HG02678 (cell line): ENCODE results near the gene TUT1.
"Not testable (repeated sequence)": the region's sequence is repeated elsewhere in the genome, so short reads cannot be mapped to it uniquely, and the experiment has no call there.

Experiments
- ATAC-seq: cut with Tn5 transposase; IDR thresholded peaks from one replicate; pipeline ENCODE4 v1.9.1; 2021; ENCODE audit warnings: mild to moderate bottlenecking, moderate library complexity; ENCODE audit not compliant: unreplicated experiment

The TUT1 gene

DNA sequence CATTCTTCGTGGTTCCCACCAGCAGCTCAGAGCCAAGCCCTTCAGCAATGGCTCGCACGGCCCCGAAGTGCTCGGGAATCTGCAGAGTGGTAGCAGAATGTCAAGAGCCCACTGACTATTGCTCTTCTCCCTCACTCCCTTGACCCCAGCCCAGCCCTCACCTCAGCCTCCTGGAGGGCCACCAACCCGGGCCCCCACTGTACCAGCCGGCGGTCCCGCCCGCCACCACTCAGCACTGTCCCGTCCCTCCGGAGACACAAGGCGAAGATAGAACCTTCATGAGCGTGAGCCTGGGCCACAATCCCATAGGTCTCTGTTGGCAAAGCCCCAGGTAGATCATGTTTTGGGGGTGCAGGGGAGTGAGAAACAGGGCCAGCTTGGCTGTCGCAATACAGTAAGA, 14.6 kb upstream of the TUT1 start:
- ATAC-seq = no peak

DNA sequence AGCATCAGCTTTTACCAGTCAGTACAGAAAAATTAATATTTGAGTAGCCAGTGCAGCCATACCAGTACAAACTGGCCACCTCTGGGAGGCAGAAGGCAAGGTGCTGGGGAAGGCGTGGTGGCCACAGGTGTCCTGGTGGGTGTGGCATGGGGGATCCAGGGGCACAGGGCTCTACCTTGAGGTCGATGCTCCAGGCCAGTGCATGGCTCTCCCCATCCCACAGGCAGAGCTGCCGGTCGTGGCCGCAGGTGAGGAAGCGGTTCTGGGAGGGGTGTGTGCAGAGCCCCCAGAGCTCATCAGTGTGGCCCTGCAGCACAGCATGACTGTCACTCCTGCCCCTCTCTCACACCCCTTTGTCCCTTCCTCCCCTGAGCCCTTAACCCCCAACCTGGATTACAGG, 14.1 kb upstream of the TUT1 start:
- no peak for ATAC-seq

DNA sequence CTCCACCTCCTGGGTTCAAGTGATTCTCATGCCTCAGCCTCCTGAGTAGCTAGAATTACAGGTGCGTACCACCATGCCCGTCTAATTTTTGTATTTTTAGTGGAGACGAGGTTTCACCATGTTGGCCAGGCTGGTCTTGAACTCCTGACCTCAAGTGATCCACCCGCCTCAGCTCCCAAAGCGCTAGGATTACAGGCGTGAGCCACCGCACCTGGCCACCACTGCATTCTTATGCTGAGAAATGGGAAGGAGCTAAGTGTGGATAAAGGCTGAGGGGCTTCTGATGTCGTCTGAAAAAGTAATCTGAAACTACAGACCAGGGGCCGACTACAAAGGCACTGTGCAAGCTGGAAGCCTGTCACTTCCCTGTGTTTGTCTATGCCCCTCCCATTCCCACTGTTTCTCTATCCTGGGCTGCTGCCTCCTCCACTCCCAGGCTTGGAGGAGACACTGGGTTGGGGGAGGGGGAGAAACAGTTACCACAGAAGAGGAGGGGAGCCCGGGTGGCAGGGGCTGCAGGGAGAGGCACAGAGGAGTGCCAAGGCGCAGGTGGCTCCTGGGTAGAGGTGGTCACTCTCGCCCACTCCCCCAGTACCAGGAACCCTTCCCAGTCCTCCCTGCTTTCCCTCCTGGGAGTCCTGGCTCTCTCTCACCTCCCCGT, 13.3 kb upstream of the TUT1 start:
- no peak for ATAC-seq

DNA sequence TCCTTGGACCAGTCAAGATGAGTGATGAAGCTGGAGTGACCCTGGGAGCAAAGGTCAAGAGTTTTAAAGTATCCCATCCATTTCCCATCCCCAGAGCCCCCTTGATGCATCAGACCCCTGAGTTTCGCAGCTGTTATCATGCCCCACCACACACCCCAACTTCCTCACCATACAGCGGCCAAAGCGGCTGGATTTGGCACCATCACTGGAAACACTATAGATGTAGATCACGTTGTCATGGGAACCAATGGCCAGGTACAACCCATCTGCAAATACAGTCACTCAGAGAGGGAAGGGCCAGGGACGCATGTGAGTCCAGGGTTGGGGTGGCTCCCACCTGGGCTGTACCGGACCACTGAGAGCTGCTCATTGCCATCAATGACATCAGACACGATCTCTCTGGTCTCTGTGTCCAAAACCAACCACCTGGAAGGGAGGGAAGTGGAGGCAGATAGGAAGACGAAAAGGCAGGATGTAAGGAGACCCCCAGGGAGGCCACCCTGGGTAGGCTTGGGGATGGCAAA, 12.5 kb upstream of the TUT1 start:
- no peak for ATAC-seq

DNA sequence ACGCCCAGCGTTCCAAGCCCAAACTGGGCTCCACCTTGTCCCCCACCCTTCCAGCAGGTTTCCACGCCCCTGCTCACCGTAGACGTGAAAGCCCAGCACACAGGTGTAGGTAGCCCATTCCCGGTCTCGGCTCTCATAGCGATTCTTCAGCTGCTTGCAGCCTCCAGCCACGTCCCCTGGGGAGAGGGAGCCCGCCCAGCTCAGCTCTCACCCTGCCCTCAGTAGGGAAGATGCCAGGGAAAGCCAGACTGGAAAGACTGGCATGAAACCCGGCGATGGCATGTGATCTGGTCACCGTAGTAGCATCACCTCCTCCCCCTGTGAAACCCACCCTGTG, 11.7 kb upstream of the TUT1 start:
- no peak for ATAC-seq

DNA sequence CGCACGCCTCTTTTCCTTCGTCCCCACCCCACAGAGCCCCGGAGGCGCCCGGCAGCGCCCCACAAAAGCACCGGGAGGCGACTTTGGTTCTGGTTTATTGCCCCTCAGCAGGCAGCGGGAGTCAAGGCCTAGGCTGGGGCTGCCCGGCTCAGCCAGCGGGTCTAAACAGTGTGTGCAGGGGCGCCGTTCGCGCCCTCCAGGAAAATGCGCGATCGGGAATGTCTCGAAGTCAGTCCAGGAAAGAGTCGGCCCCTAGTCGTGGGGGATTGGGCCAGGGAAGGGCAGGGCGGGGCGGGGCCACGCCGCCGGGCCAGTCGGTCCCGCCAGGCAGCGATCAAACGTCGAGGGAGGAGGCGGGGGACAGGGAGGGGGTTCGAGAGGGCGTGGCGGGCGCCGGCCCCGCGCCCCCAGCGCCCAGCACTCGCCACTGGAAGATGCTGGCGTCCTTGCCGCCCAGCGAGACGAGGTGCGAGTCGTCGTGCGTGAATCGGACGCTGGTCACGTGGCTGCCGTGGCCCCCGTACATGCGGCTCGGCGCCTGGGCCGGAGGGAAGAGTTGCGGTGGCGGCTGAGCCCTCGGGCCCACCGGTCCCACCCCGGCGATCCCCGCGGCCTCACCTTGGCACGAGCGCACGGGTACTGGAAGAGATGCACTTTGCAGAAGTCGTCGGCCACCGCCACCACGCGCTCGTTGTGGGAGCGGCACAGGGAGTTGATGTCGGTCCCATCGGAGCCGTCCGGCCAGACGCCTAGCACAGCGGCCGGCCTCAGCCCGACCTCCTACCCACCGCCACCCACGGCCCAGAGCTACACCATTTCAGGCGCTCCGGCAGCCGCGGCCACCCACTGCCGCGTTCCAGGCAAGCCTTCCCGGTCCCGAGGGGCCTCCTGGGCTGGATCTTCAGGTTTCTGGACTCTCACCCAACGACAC, 11.1 kb upstream of the TUT1 start:
- ATAC-seq = peak; percentile 1

DNA sequence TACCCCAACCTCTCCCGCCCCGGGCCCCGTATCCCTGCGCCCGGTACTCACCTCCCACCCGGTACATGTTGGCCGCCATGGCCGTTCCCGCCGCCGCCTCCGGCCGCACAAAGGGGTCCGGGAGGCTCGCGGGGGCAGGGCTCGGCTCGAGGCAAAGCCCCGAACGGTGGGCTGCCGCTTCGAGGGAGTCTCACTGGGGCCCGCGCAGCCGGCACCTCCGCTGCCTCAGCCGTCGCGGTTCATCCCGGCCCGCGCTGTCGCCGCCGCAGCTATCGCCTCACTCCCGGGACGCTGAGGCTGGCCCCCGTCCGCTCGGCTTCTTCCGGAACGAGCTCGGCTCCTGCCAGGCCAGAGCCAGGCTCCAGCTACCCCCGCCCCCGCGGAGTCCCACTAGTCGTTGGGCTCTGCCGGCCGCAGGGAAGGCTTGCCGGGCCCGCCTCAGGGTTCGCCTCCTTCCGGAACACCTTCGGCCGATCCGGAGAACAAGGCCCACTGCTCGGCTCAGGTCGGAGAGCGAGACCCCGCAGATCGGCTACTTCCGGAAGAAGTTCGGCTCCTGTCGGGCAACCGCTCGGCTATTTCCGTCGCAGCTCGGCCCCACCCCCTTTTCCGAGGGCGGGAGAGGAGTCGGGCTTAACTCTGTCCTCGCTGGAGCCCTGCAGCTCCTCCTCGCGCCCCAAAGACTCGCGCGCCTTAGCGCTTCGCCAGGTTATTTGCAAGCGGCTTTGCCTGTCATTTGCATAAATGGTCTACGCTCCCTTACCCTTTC, 10.2 kb upstream of the TUT1 start, which contains the start of gene MTA2:
Gene MTA2, minus strand, starts transcription at position 494 of the 769 bp plus-strand sequence. Its CDS starts 415 bp downstream, at position 79.
- ATAC-seq = peak; percentile 75

DNA sequence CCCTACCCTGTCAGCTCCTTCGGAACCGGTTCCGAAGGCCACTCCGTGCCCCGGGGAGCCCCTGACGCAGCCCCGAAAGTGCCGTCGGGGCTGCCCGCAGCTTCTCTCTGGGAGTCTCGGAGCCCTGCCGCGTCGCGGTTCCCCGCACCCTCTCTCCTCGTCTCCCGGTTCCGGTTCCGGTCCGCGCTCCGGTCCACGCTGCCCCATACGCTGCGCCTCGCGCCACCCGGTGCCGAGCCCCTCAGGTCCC, 9.7 kb upstream of the TUT1 start:
- no peak for ATAC-seq

DNA sequence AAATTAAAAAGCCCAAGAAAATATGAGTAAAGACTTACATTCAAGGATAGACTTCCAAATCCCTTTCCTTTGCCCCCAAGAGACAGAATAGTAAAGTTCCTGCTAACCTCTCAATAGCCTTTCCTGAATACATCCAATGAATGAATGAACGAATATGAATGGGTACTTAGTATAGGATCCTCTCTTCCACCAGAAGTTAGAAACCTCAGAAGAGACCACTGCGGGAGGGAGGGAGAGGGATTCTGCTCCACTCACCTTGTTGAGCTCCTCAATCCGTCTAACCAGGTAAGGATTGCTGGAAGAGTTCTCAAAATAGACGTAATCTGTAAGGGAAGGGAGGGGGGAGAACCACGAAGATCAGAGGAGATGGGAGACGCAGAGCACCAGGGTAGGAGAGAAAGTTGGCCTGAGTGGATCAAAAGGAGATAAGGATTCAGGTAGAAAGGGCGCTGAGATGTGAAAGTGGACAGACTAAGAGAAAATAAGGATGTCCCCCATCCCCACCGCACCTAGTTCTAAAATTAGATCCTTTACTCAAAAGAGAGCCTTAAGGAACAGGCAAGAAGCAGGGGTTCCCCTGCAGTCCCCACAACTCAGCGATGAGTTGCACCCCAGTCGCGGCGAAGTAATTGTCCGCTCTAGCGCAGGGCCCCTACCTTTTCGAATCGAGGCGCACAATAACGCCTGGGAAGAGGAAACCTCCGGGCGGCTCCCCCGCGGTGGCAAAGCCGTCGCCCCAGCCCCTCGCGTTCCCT, 9.2 kb upstream of the TUT1 start:
- no peak for ATAC-seq

DNA sequence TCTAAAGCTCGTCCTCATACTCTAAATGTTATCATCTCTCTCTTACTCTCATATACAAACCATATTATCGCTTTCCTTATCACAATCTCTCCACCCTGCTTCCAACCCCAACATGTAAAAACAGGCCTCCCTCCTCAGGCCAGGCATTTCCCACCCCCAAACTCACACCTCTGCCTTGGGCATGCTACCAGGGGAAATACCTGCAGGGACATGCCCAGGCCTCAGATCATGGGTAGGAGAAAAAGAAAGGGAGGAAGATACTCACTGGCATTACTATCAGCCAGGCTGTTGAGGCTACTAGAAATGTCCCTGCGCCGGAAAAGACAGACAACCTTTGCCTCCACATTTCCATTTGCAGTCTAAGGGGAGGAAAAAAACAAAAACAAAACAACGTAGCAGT, 8.6 kb upstream of the TUT1 start:
- ATAC-seq = no peak

DNA sequence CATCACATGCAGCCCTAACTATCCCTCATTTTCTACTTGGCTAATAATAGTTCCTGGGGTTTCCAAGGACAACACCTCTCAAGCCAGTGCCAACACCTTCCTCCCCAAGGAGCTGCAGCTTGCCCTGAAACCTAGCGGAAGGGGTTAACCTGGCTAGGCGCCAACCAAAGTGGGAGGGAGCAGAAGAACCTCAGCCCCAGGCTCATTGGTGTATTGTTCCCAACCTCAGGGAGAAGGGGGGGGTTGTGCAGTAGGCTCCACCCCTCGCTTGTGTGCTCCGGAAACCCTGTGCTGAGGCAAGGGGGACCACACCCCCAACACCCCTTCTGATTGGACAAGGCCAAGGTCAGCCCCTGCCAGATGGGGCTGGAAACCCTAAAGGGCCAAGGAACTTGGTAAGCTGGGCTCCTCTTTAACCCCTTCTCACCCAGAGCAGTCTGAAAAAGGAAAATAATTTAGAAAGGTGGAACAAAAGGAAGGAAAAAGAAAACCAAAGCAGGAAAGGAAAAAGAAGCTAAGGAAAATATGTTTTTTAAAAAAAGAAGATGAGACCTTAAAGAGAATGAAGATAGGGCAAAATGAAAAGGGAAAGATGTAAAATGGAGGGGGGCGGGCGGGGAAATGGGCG, 7.9 kb upstream of the TUT1 start:
- peak; percentile 36 for ATAC-seq

DNA sequence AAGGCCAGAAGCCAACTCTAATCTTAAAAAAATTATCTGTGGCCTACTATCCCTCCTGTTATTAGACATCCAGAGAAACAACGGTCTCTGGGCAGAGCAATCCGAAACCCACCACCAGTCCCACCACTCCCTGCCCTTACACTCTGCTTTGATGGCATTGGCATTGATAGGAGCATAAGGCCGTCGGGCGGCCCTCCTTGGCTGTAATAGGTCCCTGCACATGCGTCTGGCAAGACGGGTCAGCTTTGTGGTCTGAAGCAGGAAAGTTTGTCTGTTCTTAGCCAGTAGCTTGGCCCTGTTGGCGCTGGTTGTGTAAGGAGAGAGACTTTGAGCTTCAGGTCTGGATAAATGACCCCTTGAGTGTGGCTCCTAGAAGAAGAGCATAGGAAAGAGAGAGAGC, 3.8 kb upstream of the TUT1 start:
- no peak for ATAC-seq

DNA sequence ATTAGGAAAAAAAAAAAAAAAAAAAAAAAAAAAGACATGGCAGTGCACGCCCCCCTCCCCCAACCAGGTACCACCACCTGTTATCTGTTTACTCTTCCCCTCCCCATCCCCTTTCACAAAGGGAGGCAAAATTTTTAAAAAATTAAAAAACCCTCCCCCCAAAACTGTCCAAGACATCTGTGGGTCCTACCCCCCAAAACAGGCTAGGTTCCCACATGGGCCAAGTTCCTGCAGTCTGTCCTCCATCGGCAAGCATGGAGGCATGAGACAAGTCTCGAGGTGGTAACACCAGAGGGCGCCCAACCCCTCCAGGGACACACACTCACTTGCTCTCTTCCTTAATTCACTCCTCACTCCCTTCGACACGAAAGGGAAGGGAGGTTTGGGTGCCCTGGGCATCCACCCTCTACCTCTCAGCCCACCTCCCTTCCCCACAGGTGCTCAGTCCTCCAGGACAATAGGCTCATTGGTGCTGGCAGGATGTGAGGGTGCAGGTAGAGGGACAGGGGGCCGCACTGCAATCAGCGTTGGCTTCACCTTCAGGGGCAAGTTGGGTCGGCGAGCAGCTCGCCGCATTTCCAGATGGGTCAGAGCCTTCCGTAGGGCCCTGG, 2.2 kb upstream of the TUT1 start:
- ATAC-seq = no peak

DNA sequence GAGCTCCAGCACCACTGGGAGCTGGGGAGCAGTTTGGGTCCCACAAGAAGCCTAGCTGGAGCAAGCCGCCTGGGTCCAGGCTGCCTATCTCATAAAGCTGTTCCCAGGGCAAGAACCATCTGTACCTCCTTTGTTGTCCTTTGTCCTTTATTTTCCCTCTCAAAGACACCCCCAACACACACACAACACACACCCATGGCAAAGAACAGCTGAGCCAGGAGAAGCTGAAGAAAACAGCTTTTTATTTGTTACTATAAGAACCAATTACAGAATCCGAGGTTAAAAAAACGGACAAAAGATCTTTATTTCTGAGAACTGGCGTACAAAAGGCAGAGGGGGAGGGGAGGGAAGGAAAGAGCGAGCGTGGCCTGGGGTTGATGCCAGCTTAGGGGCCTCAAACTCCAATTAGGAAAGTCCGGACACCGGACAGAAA, 1.7 kb upstream of the TUT1 start:
- ATAC-seq = no peak

DNA sequence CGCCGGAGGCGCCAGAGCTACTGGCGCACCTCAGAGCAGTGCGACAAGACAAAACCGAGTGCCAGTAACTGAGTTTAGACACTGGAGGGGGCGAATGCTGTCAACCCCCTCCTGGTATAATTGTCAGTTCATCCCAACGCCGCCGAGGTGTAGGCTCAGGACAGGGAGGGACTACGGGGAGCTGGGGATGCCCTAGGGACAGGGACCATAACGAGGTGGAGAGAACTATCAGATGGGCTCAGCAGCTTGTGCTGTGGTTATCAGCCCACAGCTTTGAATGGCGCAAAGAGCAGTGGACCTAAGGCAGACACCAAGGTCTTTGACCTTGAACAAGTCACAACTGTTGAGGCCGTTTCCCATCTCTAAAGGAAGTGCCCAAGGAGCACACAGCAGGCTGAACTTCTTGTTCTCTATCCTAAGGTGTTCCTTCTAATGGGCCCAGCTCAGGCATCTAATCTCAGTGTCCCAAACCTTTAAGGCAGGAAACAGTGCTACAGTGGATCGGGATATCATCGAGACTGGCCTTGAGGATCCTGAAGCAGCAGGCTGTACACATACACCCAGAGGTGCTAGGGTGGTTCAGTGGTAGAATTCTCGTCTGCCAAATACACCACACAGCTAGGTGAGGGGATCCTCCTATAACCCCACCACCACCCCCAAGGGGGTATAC, 958 bp upstream of the TUT1 start:
- no peak for ATAC-seq

DNA sequence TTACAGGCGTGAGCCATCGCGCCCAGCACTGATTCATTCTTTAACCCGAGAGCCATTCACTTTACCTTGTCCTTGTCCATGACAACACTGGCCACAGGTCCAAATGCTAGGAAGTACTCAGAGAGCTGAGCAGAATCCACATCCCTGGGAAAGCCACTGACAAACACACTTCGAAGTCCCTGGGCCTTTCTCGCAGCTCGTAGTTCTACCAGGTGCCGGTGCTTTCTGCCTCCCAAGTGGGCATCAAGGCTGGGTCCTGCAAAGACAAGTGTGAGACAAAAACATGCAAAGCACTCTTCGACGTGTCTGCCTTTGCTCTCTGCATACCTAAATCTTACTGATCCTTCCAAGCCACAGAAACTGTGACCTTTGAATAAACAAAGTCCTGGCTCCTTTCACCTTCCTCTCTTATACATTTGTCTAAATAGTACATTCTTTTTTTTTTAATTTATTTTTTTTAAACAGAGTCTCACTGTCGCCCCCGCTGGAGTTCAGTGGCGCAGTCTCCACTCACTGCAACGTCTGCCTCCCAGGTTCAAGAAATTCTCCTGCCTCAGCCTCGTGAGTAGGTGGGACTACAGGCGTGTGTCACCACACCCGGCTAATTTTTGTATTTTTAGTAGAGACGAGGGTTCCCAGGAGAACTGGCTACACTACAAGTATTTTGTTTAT, 2.2 kb downstream of the TUT1 start:
- no peak for ATAC-seq

DNA sequence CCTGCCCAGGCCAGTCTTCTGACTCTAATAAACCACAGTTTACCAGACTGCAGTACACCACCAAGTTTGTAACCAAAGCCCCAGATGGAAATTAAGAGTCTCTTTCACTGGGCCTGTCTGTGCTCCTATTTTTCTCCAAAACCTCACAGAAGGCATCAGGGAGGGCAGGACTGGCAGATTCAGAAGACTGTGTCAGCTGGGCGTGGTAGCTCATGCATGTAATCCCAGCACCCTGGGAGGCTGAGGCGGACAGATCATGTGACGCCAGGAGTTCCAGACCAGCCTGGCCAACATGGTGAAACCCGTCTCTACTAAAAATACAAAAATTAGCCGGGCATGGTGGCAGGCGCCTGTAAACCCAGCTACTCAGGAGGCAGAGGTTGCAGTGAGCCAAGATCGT, 6.0 kb downstream of the TUT1 start:
- ATAC-seq = not testable (repeated sequence)

DNA sequence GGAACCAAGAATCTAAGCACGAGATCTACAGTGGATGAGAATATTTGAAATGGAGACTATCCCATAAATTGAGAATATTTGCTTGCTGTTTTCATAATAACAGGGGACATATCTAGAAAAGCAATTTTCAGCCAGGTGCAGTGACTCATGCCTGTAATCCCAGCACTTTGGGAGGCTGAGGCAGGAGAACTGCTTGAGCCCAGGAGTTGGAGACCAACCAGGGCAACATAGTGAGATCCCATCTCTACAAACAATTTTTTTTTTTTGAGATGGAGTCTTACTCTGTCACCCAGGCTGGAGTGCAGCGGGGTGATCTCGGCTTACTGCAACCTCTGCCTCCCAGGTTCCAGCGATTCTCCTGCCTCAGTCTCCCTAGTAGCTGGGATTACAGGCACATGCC, 9.6 kb downstream of the TUT1 start:
- not testable (repeated sequence) for ATAC-seq
